T-helper 17 cell (primary cell): ENCODE data around the gene TMEM207. TPM values are rescaled to one million over a fixed set of nuclear protein-coding genes. Genes with fewer than 3 reads are reported as not detected.

ENCODE experiments used
- ATAC-seq: fragments of 150-1000 bp; cut with Tn5 transposase; 2 replicates; pipeline ENCODE4 v1.10.0; 2021; ENCODE audit warnings: mild to moderate bottlenecking, moderate library complexity
- DNase-seq, 3 donors: peaks; one replicate each; pipeline versions ENCODE4 v3.0.0 to v3.0.0-alpha.2; 2020 to 2021
- H3K9me3 ChIP-seq: one replicate; pipeline ENCODE4 v1.7.0; 2013; ENCODE audit warnings: low read length, mild to moderate bottlenecking; ENCODE audit not compliant: control insufficient read depth, poor library complexity, severe bottlenecking
- H3K27ac Mint-ChIP-seq: one replicate; pipeline ENCODE4 v1.8.0; 2022; ENCODE audit warnings: mild to moderate bottlenecking, moderate library complexity, mixed read lengths
- H3K27me3 Mint-ChIP-seq: one replicate; pipeline ENCODE4 v1.8.0; 2022; ENCODE audit warnings: mixed read lengths
- H3K36me3 Mint-ChIP-seq: one replicate; pipeline ENCODE4 v1.8.0; 2022; ENCODE audit warnings: low read depth, mixed read lengths
- H3K4me1 Mint-ChIP-seq: one replicate; pipeline ENCODE4 v1.8.0; 2022; ENCODE audit warnings: mild to moderate bottlenecking, mixed read lengths
- H3K4me3 Mint-ChIP-seq: one replicate; pipeline ENCODE4 v1.8.0; 2022; ENCODE audit warnings: mild to moderate bottlenecking, moderate library complexity, mixed read lengths
- total RNA-seq, 4 donors: library from RNA in 2 of 4; stranded (reverse) in 2 of 4; gene quantifications; one replicate each; pipeline ENCODE4 v1.2.3 and lab custom pipeline; 2022 to 2026

TMEM207 gene
- not detected for total RNA-seq
- total RNA-seq (lab: John Stamatoyannopoulos, UW) = 0 reads per million in 2 donors

DNA sequence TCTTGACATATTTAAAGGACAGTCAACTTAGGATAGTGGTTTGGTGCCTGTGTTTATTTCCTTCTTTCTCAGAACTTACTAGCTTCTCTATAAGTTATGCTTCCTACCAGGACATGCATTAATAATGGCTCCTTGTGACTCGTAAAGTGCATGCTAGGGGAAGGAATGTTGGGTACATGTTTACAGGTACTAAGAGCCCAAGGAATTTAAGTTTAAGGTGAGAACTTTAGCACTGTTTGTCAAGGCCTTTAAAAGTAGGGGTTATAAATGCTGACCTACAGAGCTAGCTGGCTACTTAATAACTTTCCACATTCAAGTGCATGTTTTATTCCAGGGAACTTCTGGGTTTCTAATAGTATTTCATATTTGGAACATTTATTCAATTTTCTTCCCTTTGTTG lies at the start of gene TMEM207:
Gene TMEM207, minus strand, starts transcription at position 101 of the 400 bp plus-strand sequence. Its CDS starts 92 bp downstream, at position 9.
- ATAC-seq (no peak), DNase-seq (no peak)
- peaks cover 8% of the 10 kb centered on the region for H3K4me1 Mint-ChIP-seq
- H3K9me3 ChIP-seq = no peaks in the 10 kb centered on the region
- no peaks in the 10 kb centered on the region for H3K27me3 Mint-ChIP-seq
- H3K4me3 Mint-ChIP-seq = no peak within 1 kb of the TSS
- no peak within 1 kb of the TSS for H3K27ac Mint-ChIP-seq
- H3K36me3 Mint-ChIP-seq = no peaks in the 10 kb centered on the region

DNA sequence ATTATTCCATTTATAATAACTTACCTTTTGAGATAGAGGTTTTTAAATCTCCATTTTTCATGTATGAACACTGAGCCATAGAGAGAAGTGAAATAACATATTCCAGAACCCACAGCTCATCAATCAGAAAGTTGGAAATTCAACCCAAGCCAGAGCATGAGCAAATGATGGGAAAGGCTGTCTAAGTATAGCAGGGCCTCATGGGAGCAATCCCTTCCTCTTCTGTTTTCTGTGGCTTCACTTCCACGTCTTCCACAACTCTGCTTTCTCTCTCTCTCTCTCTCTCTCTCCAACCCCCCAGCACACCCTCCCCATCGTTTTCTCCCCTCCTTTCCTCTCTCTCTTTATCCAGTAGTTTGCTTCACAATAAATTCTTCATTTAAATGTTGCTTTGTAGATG lies 49.4 kb upstream of the TMEM207 start:
- no peaks in the 10 kb centered on the region for H3K4me1 Mint-ChIP-seq
- H3K9me3 ChIP-seq = no peaks in the 10 kb centered on the region
- H3K27ac Mint-ChIP-seq = no peak overlapping the region
- ATAC-seq (no peak), DNase-seq (no peak)
- peaks cover 4% of the 10 kb centered on the region for H3K36me3 Mint-ChIP-seq
- no peak overlapping the region for H3K4me3 Mint-ChIP-seq
- peaks cover 54% of the 10 kb centered on the region for H3K27me3 Mint-ChIP-seq

DNA sequence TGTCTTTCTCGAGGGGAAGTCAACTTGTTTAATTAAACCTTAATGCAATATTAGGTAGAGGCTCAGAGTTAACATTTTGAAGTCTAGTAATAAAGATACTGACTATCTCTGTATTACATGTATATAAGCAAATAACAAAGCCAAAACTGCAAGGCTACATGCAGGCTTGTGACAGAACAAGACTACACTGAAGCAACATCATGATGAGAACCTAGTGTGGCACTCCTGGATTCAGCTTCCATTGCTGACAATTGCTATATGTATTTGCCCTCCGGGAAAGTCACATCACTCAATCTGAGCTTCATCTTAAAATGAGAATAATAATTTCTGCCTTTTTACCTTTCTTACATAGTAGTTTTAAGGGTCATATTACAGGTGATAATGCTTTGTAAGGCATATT lies 48.6 kb upstream of the TMEM207 start:
- no peak overlapping the region for H3K27ac Mint-ChIP-seq
- H3K9me3 ChIP-seq = no peaks in the 10 kb centered on the region
- DNase-seq = no peak
- H3K36me3 Mint-ChIP-seq = peaks cover 4% of the 10 kb centered on the region
- no peak overlapping the region for H3K4me3 Mint-ChIP-seq
- H3K27me3 Mint-ChIP-seq = peaks cover 55% of the 10 kb centered on the region
- no peaks in the 10 kb centered on the region for H3K4me1 Mint-ChIP-seq
- no peak for ATAC-seq

DNA sequence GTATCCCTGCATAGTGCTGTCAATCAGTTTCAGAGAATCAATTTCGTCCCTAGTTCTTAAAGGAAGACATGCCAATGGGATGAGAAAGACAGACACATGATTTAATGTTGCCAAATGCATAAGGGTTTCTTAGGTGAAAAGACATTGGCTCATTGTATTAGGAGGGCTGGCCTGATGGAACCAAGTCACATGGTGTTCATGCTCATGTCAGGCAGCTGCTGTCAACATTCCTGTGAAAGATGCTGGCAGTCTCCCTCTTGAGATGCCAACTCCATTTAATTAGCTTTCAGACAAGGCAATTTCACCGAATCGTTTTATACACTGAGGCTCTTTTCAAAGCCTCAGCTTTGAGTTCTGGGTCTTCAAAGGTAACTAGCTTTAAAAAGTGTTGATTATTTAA lies 48.1 kb upstream of the TMEM207 start:
- no peak for ATAC-seq
- peaks cover 3% of the 10 kb centered on the region for H3K36me3 Mint-ChIP-seq
- no peak overlapping the region for H3K27ac Mint-ChIP-seq
- no peak for DNase-seq
- no peaks in the 10 kb centered on the region for H3K9me3 ChIP-seq
- H3K27me3 Mint-ChIP-seq = peaks cover 56% of the 10 kb centered on the region
- H3K4me3 Mint-ChIP-seq = no peak overlapping the region
- H3K4me1 Mint-ChIP-seq = no peaks in the 10 kb centered on the region

DNA sequence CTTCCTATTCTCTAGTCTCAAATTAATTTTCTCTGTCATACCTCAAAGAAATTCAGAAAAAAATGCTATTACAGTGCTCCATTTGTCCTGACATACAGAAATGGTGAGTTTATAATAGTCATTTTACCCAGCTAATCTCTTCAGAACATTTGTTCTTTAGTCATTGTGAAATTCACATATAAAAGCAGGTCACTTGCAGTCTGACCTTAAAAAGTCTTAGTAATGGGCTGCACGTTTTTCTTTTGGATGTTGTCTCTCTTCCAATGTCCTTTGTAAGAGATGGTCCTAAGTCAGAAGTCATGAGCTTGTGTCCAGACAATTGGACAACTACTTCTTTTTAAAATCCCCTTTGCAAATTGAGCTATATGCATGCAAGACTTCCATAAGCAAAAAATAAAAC lies 47.2 kb upstream of the TMEM207 start:
- no peak overlapping the region for H3K27ac Mint-ChIP-seq
- ATAC-seq (no peak), DNase-seq (no peak)
- H3K4me3 Mint-ChIP-seq = no peak overlapping the region
- peaks cover 55% of the 10 kb centered on the region for H3K27me3 Mint-ChIP-seq
- no peaks in the 10 kb centered on the region for H3K4me1 Mint-ChIP-seq
- no peaks in the 10 kb centered on the region for H3K9me3 ChIP-seq
- peaks cover 5% of the 10 kb centered on the region for H3K36me3 Mint-ChIP-seq

DNA sequence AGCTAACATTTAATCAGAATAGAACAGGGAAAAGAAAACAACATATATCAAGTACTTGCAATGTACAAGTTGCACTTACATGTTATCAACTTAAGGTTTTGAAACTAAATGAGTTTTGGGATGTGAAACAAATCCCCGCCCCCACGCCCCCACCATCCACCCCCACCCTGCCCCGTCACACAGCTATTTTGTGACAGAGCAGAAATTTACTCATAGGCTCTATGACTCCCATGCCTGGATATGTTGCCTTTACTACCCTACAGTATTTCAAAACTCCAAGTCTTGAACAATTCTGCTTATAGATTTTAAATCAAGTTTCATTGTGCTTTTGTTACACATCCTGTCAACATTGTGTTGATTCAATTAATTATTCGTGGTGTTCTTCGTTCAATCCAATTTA lies 46.1 kb upstream of the TMEM207 start:
- no peaks in the 10 kb centered on the region for H3K9me3 ChIP-seq
- H3K27me3 Mint-ChIP-seq = peaks cover 62% of the 10 kb centered on the region
- no peak overlapping the region for H3K4me3 Mint-ChIP-seq
- DNase-seq (no peak), ATAC-seq (no peak)
- H3K36me3 Mint-ChIP-seq = peaks cover 5% of the 10 kb centered on the region
- no peaks in the 10 kb centered on the region for H3K4me1 Mint-ChIP-seq
- H3K27ac Mint-ChIP-seq = no peak overlapping the region

DNA sequence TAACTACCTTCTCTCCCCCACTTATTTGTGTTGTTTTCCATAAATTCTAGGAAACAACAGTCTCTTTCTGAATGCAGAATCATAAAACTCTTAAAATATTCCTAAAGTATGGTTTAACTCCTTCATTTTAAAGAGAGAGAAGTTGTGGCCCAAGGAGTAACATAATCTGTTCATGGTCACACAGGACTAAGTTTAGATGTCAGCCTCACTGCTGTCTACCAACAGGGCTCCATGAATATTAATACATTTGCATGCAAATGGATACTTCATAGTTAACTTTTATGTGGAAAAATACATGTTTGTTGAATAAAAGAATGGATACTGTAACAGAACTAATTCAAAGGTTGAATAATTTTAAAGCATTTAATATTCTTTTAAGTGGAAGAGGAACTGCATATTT lies 45.7 kb upstream of the TMEM207 start:
- Mint-ChIP-seq H3K27me3 (peaks cover 63% of the 10 kb centered on the region), H3K4me3 (no peak overlapping the region)
- DNase-seq = no peak

DNA sequence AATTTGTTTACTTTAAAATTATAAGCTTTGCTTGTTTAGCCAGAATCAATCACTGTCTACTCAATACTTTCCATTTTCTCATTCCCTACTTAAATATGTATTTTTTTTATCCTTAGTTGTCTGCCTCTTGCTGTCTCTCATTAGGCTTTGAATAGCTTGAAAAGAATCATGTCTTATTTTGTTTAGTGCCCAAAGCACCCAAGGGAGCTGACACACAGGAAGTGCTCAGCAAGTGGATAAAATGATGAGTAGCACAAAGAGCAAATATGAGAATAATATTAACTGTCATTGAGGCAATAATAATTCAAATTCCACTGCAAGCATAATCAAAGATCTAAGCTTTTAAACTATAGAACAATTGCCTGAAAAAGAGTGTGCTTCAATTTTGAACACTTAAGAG lies 45.2 kb upstream of the TMEM207 start:
- H3K4me3 Mint-ChIP-seq = no peak overlapping the region
- H3K4me1 Mint-ChIP-seq = no peaks in the 10 kb centered on the region
- DNase-seq (no peak), ATAC-seq (no peak)
- no peaks in the 10 kb centered on the region for H3K9me3 ChIP-seq
- H3K27me3 Mint-ChIP-seq = peaks cover 66% of the 10 kb centered on the region
- peaks cover 5% of the 10 kb centered on the region for H3K36me3 Mint-ChIP-seq
- H3K27ac Mint-ChIP-seq = no peak overlapping the region

More for the DNA sequence above, 45.7 kb upstream of the TMEM207 start:
- H3K9me3 ChIP-seq = no peaks in the 10 kb centered on the region
- H3K27ac Mint-ChIP-seq = no peak overlapping the region
- H3K4me1 Mint-ChIP-seq = no peaks in the 10 kb centered on the region
- no peak for ATAC-seq
- H3K36me3 Mint-ChIP-seq = peaks cover 5% of the 10 kb centered on the region

DNA sequence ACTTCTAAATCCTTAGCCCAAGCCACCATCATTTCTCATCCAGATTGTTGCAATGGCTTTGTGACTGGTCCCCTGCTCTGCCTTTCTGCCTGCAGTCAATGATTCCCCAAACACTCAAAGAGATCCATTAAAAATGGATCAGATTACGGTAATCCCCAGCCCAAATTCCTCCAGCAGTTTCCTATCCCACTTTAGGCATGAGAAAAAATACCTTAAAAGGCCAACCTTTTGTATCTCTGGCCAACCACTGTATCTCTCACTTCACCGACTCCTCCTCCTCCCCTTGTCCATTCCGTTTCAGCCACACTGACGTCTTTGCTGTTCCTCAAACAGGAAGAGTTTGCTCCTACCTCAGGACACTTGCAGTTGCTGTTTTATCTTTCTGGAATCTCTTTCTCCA lies 43.3 kb upstream of the TMEM207 start:
- H3K4me1 Mint-ChIP-seq = no peaks in the 10 kb centered on the region
- no peaks in the 10 kb centered on the region for H3K9me3 ChIP-seq

DNA sequence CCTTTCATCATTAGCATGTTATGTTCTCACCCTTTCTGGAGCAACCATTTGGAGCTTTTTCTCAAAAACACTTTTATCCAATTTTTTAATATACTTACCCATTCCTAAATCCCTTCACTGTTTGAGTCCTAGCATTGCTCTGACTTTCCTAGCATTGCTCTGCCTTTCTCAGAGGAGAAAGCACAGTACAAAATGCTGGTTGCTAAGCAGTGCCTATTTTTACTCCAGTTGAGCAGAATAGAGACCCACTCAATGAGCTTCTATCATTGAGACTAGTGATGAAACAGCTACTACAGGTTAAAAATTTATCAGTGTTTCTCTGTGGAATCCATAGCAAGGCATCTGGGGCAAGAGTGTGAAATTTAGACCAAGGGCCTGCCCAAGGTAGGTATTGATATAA lies 42.4 kb upstream of the TMEM207 start:
- H3K27ac Mint-ChIP-seq = no peak overlapping the region
- peaks cover 70% of the 10 kb centered on the region for H3K27me3 Mint-ChIP-seq
- DNase-seq = no peak
- peaks cover 8% of the 10 kb centered on the region for H3K36me3 Mint-ChIP-seq
- ATAC-seq = no peak
- no peak overlapping the region for H3K4me3 Mint-ChIP-seq
- no peaks in the 10 kb centered on the region for H3K9me3 ChIP-seq
- H3K4me1 Mint-ChIP-seq = no peaks in the 10 kb centered on the region

More for the DNA sequence above, 43.3 kb upstream of the TMEM207 start:
- Mint-ChIP-seq H3K27ac (no peak overlapping the region), H3K27me3 (peaks cover 73% of the 10 kb centered on the region), H3K4me3 (no peak overlapping the region), H3K36me3 (peaks cover 8% of the 10 kb centered on the region)
- DNase-seq (no peak), ATAC-seq (no peak)

DNA sequence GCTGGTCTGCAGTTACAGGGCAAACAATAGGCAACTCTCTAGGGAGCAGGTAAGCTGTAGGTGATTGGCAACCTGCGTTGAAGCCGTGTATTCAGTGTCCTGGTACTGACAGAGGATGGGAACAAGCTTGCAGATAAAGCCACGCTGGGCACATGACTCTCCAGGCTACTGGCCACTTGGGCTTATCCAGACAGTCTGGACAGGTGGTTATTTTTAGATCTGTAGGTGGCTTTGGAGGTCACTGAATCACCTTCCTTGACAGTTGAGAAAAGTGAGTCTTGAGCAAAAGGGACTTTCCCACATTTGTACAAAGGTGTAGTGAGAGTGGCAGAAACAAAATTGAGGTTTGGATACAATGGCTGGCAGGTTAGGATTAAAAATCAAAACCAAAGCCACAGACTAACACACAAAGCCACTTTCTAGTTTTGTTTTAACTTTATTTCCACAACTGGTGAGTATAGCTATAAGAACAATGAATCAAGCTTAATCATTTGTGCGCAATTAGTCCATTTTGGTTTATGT lies 41.9 kb upstream of the TMEM207 start:
- peak; percentile 37 for ATAC-seq
- Mint-ChIP-seq H3K4me3 (no peak overlapping the region), H3K36me3 (peaks cover 8% of the 10 kb centered on the region), H3K27me3 (peaks cover 66% of the 10 kb centered on the region), H3K4me1 (no peaks in the 10 kb centered on the region), H3K27ac (no peak overlapping the region)
- no peaks in the 10 kb centered on the region for H3K9me3 ChIP-seq
- no peak for DNase-seq

DNA sequence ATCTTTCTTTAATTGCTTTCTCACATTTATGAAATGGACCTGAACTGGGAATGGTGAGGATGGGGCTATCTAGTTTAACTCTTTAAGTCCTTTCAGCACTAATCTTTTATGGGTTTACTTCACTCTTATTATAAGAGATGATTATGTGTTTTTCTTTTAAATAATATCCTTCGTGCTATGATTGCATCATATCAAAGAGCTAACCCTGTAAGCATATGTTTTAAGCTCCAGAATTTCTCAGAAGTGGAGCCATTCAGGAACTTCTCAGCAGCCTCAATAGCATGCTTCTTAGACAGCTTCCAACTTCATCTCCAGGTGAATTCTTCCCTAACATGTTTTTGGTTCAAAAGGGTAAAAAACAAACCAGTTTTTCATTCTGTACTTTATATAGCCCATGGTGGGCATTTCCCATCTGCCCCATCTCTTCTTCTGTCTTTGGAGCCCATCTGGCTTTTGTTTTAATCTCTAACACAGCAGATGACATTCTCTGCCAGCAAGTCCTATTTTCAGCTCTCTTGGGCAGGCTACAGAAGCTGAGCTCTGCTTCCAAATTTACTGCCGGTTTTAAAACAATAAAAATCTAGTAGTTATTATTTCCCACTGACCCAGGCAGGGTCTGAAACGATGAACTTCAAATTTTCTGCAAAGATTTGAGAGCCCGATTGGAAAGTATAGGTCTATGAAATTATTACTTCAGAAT lies 37.4 kb upstream of the TMEM207 start:
- Mint-ChIP-seq H3K27ac (no peak overlapping the region), H3K36me3 (peaks cover 3% of the 10 kb centered on the region), H3K4me3 (no peak overlapping the region), H3K27me3 (peaks cover 58% of the 10 kb centered on the region), H3K4me1 (peaks cover 6% of the 10 kb centered on the region)
- ATAC-seq = no peak
- DNase-seq = no peak
- no peaks in the 10 kb centered on the region for H3K9me3 ChIP-seq

DNA sequence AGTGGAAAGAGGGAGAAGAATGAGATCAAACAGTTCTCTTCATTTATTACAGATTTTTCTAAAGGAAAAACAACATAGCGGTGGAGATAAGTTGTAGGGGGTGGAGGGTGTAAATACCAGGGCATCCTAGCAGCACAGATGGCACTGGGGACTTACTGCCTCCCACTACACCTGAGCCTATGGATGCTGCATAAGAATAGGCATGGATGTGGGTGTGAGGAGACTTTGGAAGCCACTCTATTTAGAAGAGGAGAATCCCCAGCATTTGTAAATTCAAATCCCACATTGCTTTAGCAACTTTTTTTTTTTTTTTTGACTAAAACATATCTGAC lies 36.8 kb upstream of the TMEM207 start:
- H3K9me3 ChIP-seq = no peaks in the 10 kb centered on the region
- H3K36me3 Mint-ChIP-seq = peaks cover 3% of the 10 kb centered on the region
- ATAC-seq = no peak

DNA sequence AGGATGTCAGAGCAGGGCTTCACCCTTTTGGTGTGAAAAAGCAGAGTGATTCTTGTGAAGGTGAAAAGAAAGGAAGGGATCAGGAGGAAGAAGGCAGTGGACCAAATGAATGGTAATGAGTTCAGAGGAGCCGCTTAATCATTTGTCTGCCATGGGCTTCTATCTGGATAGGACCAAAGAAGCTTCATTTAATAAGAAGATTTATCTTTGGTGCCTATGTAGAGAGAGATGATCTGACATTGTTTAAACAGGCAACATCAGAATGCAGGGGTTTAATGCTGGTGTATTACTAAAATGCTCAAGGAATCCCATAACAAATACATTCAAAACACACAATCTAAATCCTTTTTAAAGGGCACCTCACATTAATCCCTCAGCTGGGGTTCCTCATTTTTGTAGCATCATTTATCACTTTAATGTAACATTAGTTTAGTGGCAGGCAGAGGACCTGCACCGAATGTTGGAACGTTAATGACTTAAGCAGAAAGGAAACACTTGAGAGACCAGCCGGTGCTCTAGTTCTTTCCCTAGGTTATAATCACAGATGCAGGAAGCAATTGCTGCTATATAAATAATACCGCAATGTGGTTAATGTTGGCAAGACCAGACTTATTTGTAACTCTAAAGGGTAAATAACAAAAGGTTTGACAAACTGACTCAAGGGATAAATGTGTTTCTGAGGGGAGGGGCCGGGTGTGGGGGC lies 36.3 kb upstream of the TMEM207 start:
- peaks cover 6% of the 10 kb centered on the region for H3K4me1 Mint-ChIP-seq
- no peak overlapping the region for H3K27ac Mint-ChIP-seq

More for the DNA sequence above, 36.8 kb upstream of the TMEM207 start:
- peaks cover 6% of the 10 kb centered on the region for H3K4me1 Mint-ChIP-seq
- H3K27me3 Mint-ChIP-seq = peaks cover 52% of the 10 kb centered on the region
- no peak overlapping the region for H3K27ac Mint-ChIP-seq
- no peak for DNase-seq
- no peak overlapping the region for H3K4me3 Mint-ChIP-seq

More for the DNA sequence above, 36.3 kb upstream of the TMEM207 start:
- DNase-seq (no peak), ATAC-seq (no peak)
- H3K27me3 Mint-ChIP-seq = peaks cover 47% of the 10 kb centered on the region
- H3K9me3 ChIP-seq = no peaks in the 10 kb centered on the region
- peaks cover 3% of the 10 kb centered on the region for H3K36me3 Mint-ChIP-seq
- H3K4me3 Mint-ChIP-seq = no peak overlapping the region
